ENCODE results near the gene IPO5. TPM values are rescaled to one million over a fixed set of nuclear protein-coding genes. Genes with fewer than 3 reads are reported as not detected.

The IPO5 gene
- total and polyA plus RNA-seq, 2 of the 8 experiments (the other 6 are each of a cell fraction or from before 2014, with no cell fraction given) = 143 to 410 TPM

DNA sequence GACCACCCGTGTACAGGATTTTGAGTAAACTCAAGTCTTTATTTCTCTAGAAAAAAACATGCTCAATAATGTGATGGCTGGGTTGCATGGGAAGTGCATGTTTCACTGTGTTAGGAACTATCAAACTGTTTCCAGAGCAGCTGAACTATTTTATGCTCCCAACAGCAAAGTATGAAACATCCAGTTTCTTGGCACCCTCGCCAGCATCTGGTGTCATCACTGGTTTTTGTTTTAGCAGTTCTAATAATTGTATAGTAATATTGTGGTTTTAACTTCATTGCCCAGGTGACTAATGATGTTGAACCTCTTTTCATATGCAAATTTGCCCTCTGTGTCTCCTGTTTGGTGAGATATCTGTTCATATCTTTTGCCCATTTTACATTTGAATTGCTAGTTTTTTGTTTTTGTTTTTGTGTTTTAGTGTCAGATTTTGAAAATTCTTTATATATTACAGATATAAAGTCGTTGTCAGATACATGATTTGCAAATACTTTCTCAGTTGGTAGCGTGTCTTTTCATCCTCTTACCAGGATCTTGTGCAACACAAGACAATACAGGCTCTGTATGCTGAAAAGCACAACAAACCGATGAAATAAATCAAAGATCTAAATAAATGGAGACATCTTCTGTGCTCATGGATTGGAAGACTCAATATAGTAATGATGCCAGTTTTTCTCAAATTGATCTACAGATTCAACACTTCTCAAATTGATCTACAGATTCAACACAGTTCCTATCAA, 87.8 kb downstream of the IPO5 start (continued):
- TF ChIP-seq JUN (IDR thresholded peaks at IDR 0.05; ENCODE audit: low read depth, low read length) (no peak), POU5F1 (IDR thresholded peaks at IDR 0.05; ENCODE audit: low read depth, low read length) (no peak), ASH2L (IDR thresholded peaks at IDR 0.05; ENCODE audit: low read length) (no peak), SUZ12 (IDR thresholded peaks at IDR 0.05; ENCODE audit: low read length) (no peak), YY1 (IDR thresholded peaks at IDR 0.05; ENCODE audit: low read depth, low read length) (no peak)
